Lower lobe of right lung (tissue), 2 donors: ENCODE data around the gene DGKB. TPM values are rescaled to one million over a fixed set of nuclear protein-coding genes. Genes with fewer than 3 reads are reported as not detected.

Experiments
- ATAC-seq, 2 donors: fragments of 200-7000 bp; cut with Tn5 transposase; one replicate each; pipeline ENCODE4 v1.9.1; 2020 to 2022; ENCODE audit warnings: mild to moderate bottlenecking in 2 of 2, moderate library complexity in 2 of 2
- DNase-seq: peaks from one replicate; pipeline ENCODE4 v3.0.0-alpha.2; 2020
- H3K27ac ChIP-seq: fragments of 200-600 bp; one replicate; pipeline ENCODE4 v1.8.0; 2022
- H3K27me3 ChIP-seq: fragments of 200-600 bp; one replicate; pipeline ENCODE4 v1.8.0; 2022; ENCODE audit warnings: low read depth
- H3K36me3 ChIP-seq: fragments of 200-600 bp; one replicate; pipeline ENCODE4 v1.8.0; 2022; ENCODE audit warnings: mild to moderate bottlenecking
- H3K4me1 ChIP-seq: fragments of 200-600 bp; one replicate; pipeline ENCODE4 v1.8.0; 2022
- H3K4me3 ChIP-seq: fragments of 200-600 bp; one replicate; pipeline ENCODE4 v1.8.0; 2022; ENCODE audit warnings: mild to moderate bottlenecking
- H3K9me3 ChIP-seq: fragments of 200-600 bp; one replicate; pipeline ENCODE4 v1.8.0; 2022
- CTCF ChIP-seq: fragments of 200-600 bp; IDR thresholded peaks from one replicate; pipeline ENCODE4 v1.8.0; 2022; ENCODE audit warnings: antibody characterized with exemption, mild to moderate bottlenecking
- intact Hi-C: fragments of 100-400 bp; cut with DNase I; formaldehyde crosslinking; loops from one replicate; pipeline ENCODE4 v1.11.0; 2022
- total RNA-seq: library from RNA; stranded (reverse); fragmentation: NEBNext Ultra II Directional; extraction: Animal tissue kit (Norgen Biotek cat#: 25700); gene quantifications from one replicate; pipeline ENCODE4 v1.2.1, GENCODE V29; 2021
- donor health status: DM: no; HTN: yes; CAD: no; lungs with severe emphysema.

The DGKB gene
- total RNA-seq, 1 donor from 2014 or later: 0.09 TPM

- H3K36me3 ChIP-seq: no peaks in the 10 kb centered on the region
- no peak overlapping the region for H3K27ac ChIP-seq
- no peak for TF ChIP-seq CTCF
- H3K4me3 ChIP-seq: no peak overlapping the region
- ATAC-seq (peak in 1 of 2 donors; percentile 19), DNase-seq (no peak)
- H3K4me1 ChIP-seq: no peaks in the 10 kb centered on the region
- intact Hi-C loops: no loop called here
- H3K9me3 ChIP-seq: no peaks in the 10 kb centered on the region
- no peaks in the 10 kb centered on the region for H3K27me3 ChIP-seq
Measured at GRCh38 chr7:14931511-14932215, 29.1 kb upstream of the DGKB start.

GRCh38 chr7:14924398-14924797, 21.8 kb upstream of the DGKB start:
- no peaks in the 10 kb centered on the region for H3K36me3 ChIP-seq
- ATAC-seq: no peak
- no peaks in the 10 kb centered on the region for H3K4me1 ChIP-seq
- no peak for TF ChIP-seq CTCF
- H3K9me3 ChIP-seq: no peaks in the 10 kb centered on the region
- no peak for DNase-seq
- no peaks in the 10 kb centered on the region for H3K27me3 ChIP-seq
- intact Hi-C loops: no loop called here
- H3K4me3 ChIP-seq: no peak overlapping the region
- H3K27ac ChIP-seq: no peak overlapping the region

- H3K4me3 ChIP-seq: no peak overlapping the region
- no peak for TF ChIP-seq CTCF
- H3K27me3 ChIP-seq: no peaks in the 10 kb centered on the region
- intact Hi-C loops: no loop called here
- DNase-seq: no peak
- H3K4me1 ChIP-seq: no peaks in the 10 kb centered on the region
- H3K36me3 ChIP-seq: no peaks in the 10 kb centered on the region
- ATAC-seq: no peak
- H3K9me3 ChIP-seq: no peaks in the 10 kb centered on the region
- H3K27ac ChIP-seq: no peak overlapping the region
Measured at GRCh38 chr7:14911077-14911476, 8.5 kb upstream of the DGKB start.

GRCh38 chr7:14908697-14909096, 6.1 kb upstream of the DGKB start:
- TF ChIP-seq CTCF: no peak
- Histone ChIP-seq H3K27me3 (no peaks in the 10 kb centered on the region), H3K27ac (no peak overlapping the region), H3K9me3 (no peaks in the 10 kb centered on the region), H3K36me3 (no peaks in the 10 kb centered on the region), H3K4me1 (no peaks in the 10 kb centered on the region), H3K4me3 (no peak overlapping the region)
- DNase-seq: no peak
- ATAC-seq: no peak
- intact Hi-C loops: no loop called here

GRCh38 chr7:14905764-14906163, 3.2 kb upstream of the DGKB start:
- H3K27me3 ChIP-seq: no peaks in the 10 kb centered on the region
- ATAC-seq: no peak
- H3K27ac ChIP-seq: no peak overlapping the region
- H3K4me1 ChIP-seq: no peaks in the 10 kb centered on the region
- H3K36me3 ChIP-seq: no peaks in the 10 kb centered on the region
- H3K9me3 ChIP-seq: no peaks in the 10 kb centered on the region
- DNase-seq: no peak
- no peak overlapping the region for H3K4me3 ChIP-seq
- TF ChIP-seq CTCF: no peak
- intact Hi-C loops: no loop called here
